22Rv1 (cell line): Measurements from ENCODE around the gene ACSM2A.
"Not testable (repeated sequence)": the region's sequence is repeated elsewhere in the genome, so short reads cannot be mapped to it uniquely, and the experiment has no call there.

ENCODE experiments used
- CTCF ChIP-seq: fragments of 450-650 bp; IDR thresholded peaks from 2 replicates; pipeline ENCODE4 v1.5.1; 2017; ENCODE audit warnings: mild to moderate bottlenecking
- ZFX ChIP-seq: fragments of 450-650 bp; IDR thresholded peaks from 2 replicates; pipeline ENCODE4 v1.6.1; 2017; ENCODE audit warnings: antibody characterized with exemption, borderline replicate concordance

DNA sequence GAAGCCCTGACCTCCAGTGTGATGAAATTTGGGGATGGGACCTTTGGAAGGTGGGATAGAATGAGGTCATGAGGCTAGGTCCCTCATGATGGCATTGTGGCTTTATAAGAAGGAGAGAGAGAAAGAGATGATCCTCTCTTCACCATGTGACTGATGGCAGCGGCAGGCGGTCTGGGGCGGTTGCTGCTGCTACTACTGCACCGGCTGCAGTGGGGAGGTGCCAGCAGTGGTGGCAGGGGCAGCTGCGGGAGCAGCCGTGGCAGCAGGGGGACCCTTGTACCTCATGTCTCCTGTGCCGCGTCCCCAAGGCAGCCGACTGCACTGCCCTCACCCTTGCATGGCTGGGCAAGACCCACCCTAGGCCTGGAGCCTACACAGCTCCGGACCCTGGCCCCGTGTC is 40.1 kb downstream of the ACSM2A start:
- not testable (repeated sequence) for TF ChIP-seq CTCF, ZFX
